GM12865 (cell line): ENCODE data around the gene ZNF778.

Experiments used
- DNase-seq: peaks from one replicate; pipeline ENCODE4 v3.0.0; 2010; ENCODE audit warnings: low read depth
- H3K4me3 ChIP-seq: 2 replicates; pipeline ENCODE4 v1.5.1; 2011; ENCODE audit warnings: mild to moderate bottlenecking, low read depth, low read length, control low read depth
- CTCF ChIP-seq: IDR thresholded peaks from 2 replicates; pipeline ENCODE4 v1.5.1; 2011; ENCODE audit warnings: low read length, control low read depth, low read depth, inconsistent platforms; ENCODE audit not compliant: insufficient read depth; ENCODE audit errors: missing control alignments

Gene ZNF778

DNA sequence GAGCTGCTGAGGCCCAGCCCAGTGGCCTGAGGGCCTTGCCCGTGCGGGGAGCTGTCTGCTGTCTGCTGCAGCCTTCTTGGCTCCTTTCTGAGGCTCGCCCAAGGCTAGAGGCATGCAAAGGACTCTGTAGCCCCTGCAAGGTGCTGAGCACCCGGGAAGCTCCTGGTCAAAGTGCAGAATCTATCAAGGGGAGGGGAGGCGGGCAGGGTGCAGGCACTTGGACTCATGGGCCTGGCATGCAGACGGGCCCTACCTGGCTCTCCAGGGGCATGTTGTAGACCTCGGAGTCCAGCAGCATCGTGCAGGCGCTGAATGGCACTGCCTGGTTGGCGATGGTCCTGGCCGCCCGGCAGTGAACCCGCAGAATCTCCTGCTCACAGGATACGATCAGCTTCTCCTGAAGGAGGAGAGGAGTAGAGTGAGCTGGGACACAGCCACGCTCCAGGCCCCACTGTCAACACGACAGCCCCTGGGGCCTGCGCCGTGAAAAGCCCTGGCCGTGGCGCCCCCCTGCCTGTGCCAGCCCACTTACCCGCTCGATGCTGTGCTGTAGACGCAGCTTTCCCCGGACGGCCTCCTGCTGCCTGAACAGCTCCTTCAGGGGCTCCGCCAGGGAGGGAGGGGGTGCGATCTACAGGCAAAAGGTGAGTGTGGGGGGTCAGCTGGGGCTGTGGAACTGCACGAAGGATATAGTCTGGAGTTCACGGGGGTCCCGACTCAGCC, 57.2 kb downstream of the ZNF778 start:
- no peak overlapping the region for H3K4me3 ChIP-seq
- no peak for TF ChIP-seq CTCF
- no peak for DNase-seq

DNA sequence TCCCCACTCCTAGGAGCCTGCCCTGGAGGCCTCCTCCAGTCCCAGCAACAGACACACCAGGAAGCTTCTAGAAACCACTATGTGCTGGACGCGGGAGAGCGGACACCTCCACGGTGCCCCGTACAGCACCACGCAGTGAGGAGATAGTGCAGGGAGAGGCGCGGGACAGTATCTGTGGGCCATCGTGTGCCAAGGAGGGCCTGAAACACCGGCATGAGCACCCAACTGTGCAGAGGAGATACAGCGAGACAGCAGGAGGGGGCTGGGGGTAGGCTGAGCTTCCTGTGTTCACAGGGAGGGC, 57.7 kb downstream of the ZNF778 start:
- TF ChIP-seq CTCF: no peak
- H3K4me3 ChIP-seq: no peak overlapping the region
- no peak for DNase-seq

- no peak overlapping the region for H3K4me3 ChIP-seq
- TF ChIP-seq CTCF: no peak
- no peak for DNase-seq
Observed at GRCh38 chr16:89275837-89276720, 58.6 kb downstream of the ZNF778 start.

GRCh38 chr16:89277049-89277448, 59.5 kb downstream of the ZNF778 start:
- no peak overlapping the region for H3K4me3 ChIP-seq
- TF ChIP-seq CTCF: no peak
- DNase-seq: no peak

- TF ChIP-seq CTCF: no peak
Observed at GRCh38 chr16:89277641-89278341, 60.3 kb downstream of the ZNF778 start.

GRCh38 chr16:89278441-89279240, 61.1 kb downstream of the ZNF778 start:
- H3K4me3 ChIP-seq: no peak overlapping the region
- TF ChIP-seq CTCF: no peak
- DNase-seq: no peak

More at GRCh38 chr16:89277641-89278341, 60.3 kb downstream of the ZNF778 start:
- no peak for DNase-seq
- no peak overlapping the region for H3K4me3 ChIP-seq
